ENCODE results near the gene COTL1. TPM values are rescaled to one million over a fixed set of nuclear protein-coding genes. Genes with fewer than 3 reads are reported as not detected.

Gene COTL1
- total and polyA plus RNA-seq, 2 of the 13 experiments (the other 11 are each of a cell fraction or from before 2014, with no cell fraction given): 8.7 to 16.9 TPM

DNA sequence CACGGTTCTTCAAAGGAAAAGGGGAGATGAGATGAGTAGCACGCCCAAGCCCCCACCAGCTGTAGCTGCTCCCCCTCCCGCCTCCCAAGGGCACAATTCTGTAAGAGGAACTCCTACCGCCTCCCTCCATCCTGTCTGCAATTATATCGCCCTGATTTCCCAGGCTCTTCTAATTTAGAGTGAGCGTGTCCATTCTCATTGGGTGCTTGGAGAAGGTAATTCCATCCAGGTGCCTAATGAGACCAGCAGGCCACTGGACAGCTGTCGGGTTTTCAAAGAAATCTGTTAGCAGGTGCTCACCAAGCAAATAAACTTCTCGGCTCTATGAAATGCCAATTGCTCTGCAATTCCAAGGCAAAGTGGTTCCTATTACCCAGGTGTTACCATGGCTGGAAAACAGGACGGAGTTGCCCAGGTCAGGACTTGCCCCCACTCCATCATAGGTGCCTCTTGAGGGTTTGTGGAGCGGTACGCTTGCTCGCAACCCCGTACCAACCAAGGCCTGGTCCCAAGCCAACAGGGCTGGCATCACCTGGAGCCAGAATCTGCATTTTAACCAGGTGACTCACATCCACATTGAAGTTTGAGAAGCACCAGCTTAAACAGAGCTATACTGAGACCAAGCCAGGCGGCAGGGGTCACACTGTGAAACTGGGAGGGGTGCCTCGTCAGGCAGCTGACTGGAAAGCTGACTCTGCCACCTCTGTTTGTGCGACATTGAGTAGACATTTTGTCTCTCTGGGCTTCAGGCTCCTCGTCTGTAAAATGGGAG, 97.0 kb downstream of the COTL1 start:
- H3K4me2 ChIP-seq (ENCODE audit: low read depth, low read length): no peak overlapping the region
- H3K4me1 ChIP-seq (ENCODE audit: insufficient read depth, low read length): peaks cover 7% of the 10 kb centered on the region
- FAIRE-seq (no peak), ATAC-seq (no peak), DNase-seq (ENCODE audit: low spot score) (no peak)
- H3K79me2 ChIP-seq (ENCODE audit: insufficient read depth, low read length): no peaks in the 10 kb centered on the region
- intact Hi-C loops (cut with micrococcal nuclease; ENCODE audit: unreplicated experiment): no loop called here
- no peaks in the 10 kb centered on the region for H4K20me1 ChIP-seq (ENCODE audit: insufficient read depth, low read length)
- no peak overlapping the region for H2AFZ ChIP-seq (ENCODE audit: low read length)
- in situ Hi-C loops (cut with HindIII; ENCODE audit: extremely low pct_ligation_motif_present, low pct_unique_long_range_greater_than_20kb): no loop called here
- TF ChIP-seq, protein P1, sequence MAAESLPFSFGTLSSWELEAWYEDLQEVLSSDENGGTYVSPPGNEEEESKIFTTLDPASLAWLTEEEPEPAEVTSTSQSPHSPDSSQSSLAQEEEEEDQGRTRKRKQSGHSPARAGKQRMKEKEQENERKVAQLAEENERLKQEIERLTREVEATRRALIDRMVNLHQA (CRISPR knock-in tag; IDR thresholded peaks at IDR 0.05): no peak
- no peak for TF ChIP-seq ZNF333 (CRISPR knock-in tag; IDR thresholded peaks at IDR 0.05; ENCODE audit: borderline replicate concordance)
- no peak for TF ChIP-seq U2AF2 (IDR thresholded peaks at IDR 0.05; ENCODE audit: low read depth, low read length)
- TF ChIP-seq, protein P2, sequence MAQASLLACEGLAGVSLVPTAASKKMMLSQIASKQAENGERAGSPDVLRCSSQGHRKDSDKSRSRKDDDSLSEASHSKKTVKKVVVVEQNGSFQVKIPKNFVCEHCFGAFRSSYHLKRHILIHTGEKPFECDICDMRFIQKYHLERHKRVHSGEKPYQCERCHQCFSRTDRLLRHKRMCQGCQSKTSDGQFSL (CRISPR knock-in tag; IDR thresholded peaks at IDR 0.05): no peak
- TF ChIP-seq ZNF737 (CRISPR knock-in tag; IDR thresholded peaks at IDR 0.05; ENCODE audit: borderline replicate concordance): no peak
- H3K36me3 ChIP-seq (replicated peaks in 1 of 2; ENCODE audit: control insufficient read depth in 1 of 2, insufficient read depth in 2 of 2, low read length in 2 of 2): no peaks in the 10 kb centered on the region
- no peak overlapping the region for H3K4me3 ChIP-seq (replicated peaks in 1 of 3; ENCODE audit: insufficient read depth in 1 of 3, low read depth in 2 of 3, low read length in 3 of 3)
- H3K9me3 ChIP-seq (ENCODE audit: low read length): no peaks in the 10 kb centered on the region
- WGBS (ENCODE audit: low lambda C conversion rate): 52% methylated on average over 14 of the region's 17 CpGs
- H3K27ac ChIP-seq (ENCODE audit: extremely low read length, insufficient read depth, low read length): no peak overlapping the region
- no peak overlapping the region for H3K9ac ChIP-seq (ENCODE audit: insufficient read depth, low read depth, low read length)
- ChIA-PET CTCF (ENCODE audit: low intra/inter-chr PET ratio, low total read pairs) (no interaction called here), POLR2A (no interaction called here)
- BruUV-seq (replicated peaks): no TSS peak
- peaks cover 0 to 12% of the 10 kb centered on the region in 2 experiments; a peak in 3 of 5 replicates for H3K27me3 ChIP-seq (ENCODE audit: control insufficient read depth in 1 of 2, insufficient read depth in 2 of 2, low read length in 2 of 2)

DNA sequence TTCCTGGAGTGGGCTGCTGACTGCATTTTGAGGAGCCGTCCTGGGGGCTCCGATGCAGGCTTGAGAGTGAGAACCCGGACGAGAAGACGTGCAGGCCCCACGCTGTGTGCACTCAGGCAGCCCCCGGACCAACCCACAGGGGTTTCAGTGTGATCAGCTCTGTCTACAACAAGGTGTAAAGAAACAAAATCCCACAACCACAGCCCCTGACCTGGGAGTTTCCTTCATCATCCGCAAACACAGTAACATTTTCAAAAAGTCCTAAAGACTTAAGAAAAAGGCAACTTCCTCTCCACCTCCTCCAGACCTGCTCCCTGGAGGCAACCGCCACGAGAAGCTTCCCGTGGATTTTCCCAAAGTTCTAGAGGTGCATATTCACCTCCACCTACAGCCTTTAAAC, 98.0 kb downstream of the COTL1 start:
- Histone ChIP-seq H3K79me2 (ENCODE audit: insufficient read depth, low read length) (no peaks in the 10 kb centered on the region), H3K4me1 (ENCODE audit: insufficient read depth, low read length) (peaks cover 15% of the 10 kb centered on the region), H3K9ac (ENCODE audit: insufficient read depth, low read depth, low read length) (no peak overlapping the region), H3K27ac (ENCODE audit: extremely low read length, insufficient read depth, low read length) (no peak overlapping the region), H2AFZ (ENCODE audit: low read length) (no peak overlapping the region), H3K4me3 (replicated peaks in 1 of 3; ENCODE audit: insufficient read depth in 1 of 3, low read depth in 2 of 3, low read length in 3 of 3) (no peak overlapping the region), H4K20me1 (ENCODE audit: insufficient read depth, low read length) (no peaks in the 10 kb centered on the region), H3K36me3 (replicated peaks in 1 of 2; ENCODE audit: control insufficient read depth in 1 of 2, insufficient read depth in 2 of 2, low read length in 2 of 2) (no peaks in the 10 kb centered on the region), H3K9me3 (ENCODE audit: low read length) (no peaks in the 10 kb centered on the region), H3K4me2 (ENCODE audit: low read depth, low read length) (no peak overlapping the region), H3K27me3 (ENCODE audit: control insufficient read depth in 1 of 2, insufficient read depth in 2 of 2, low read length in 2 of 2) (peaks cover 0 to 12% of the 10 kb centered on the region in 2 experiments; a peak in 3 of 5 replicates)
- POLR2A ChIA-PET: no interaction called here
- BruUV-seq (replicated peaks): no TSS peak
- DNase-seq (ENCODE audit: low spot score) (no peak), ATAC-seq (no peak), FAIRE-seq (no peak)
- intact Hi-C loops (cut with micrococcal nuclease; ENCODE audit: unreplicated experiment): no loop called here
- WGBS (ENCODE audit: low lambda C conversion rate): 36% methylated on average over 11 of the region's 11 CpGs
- in situ Hi-C loops (cut with HindIII; ENCODE audit: extremely low pct_ligation_motif_present, low pct_unique_long_range_greater_than_20kb): loop anchor here (10.0 kb wide), 1 partner anchor 205 kb away; no protein-coding TSS in a partner anchor
- CTCF ChIA-PET (ENCODE audit: low intra/inter-chr PET ratio, low total read pairs): no interaction called here
- TF ChIP-seq ZBTB42 (CRISPR knock-in tag; IDR thresholded peaks at IDR 0.05) (no peak), ZNF331 (CRISPR knock-in tag; IDR thresholded peaks at IDR 0.05) (no peak)
